SK-N-SH (cell line): Measurements from ENCODE around the gene ZNF546. TPM values are rescaled to one million over a fixed set of nuclear protein-coding genes. Genes with fewer than 3 reads are reported as not detected.

ENCODE experiments used
- CTCF ChIA-PET: fragments of 300-600, 350-600 bp; formaldehyde crosslinking; extraction: SDS; loops from one replicate; lab custom pipeline; 2021; lab: Yijun Ruan, JAX
- POLR2A ChIA-PET: fragments of 350-600 bp; sonication (Branson Sonifier 250); formaldehyde crosslinking; extraction: SDS; loops from one replicate; lab custom pipeline; 2020; ENCODE audit warnings: antibody characterized with exemption, inconsistent platforms; lab: Yijun Ruan, JAX
- DNase-seq: peaks from one replicate; pipeline ENCODE4 v3.0.0; 2012
- H2AFZ ChIP-seq: fragments of 200-600 bp; sonication (generic); 2 replicates; pipeline ENCODE4 v1.8.1; 2016; ENCODE audit warnings: antibody characterized with exemption, mild to moderate bottlenecking, low read depth
- H3F3A ChIP-seq: fragments of 200-600 bp; sonication (generic); replicated peaks from 2 replicates; pipeline ENCODE3; 2016; ENCODE audit warnings: antibody characterized with exemption, mild to moderate bottlenecking; ENCODE audit not compliant: insufficient read depth
- H3K27ac ChIP-seq, 2 experiments: fragments of 200-500 bp in 1 of 2; fragments of 200-600 bp in 1 of 2; sonication (Bioruptor generic) in 1 of 2; sonication (generic), shearing (Covaris generic) in 1 of 2; 2 replicates each; pipeline versions ENCODE4 v1.5.1 to v1.6.1; 2014 to 2016; ENCODE audit warnings: low read depth in 2 of 2, inconsistent platforms in 1 of 2, low read length in 1 of 2, mild to moderate bottlenecking in 1 of 2, mixed read lengths in 1 of 2
- H3K27me3 ChIP-seq: fragments of 200-600 bp; sonication (generic), shearing (Covaris generic); 2 replicates; pipeline ENCODE4 v1.6.1; 2016; ENCODE audit warnings: mixed run types; ENCODE audit not compliant: insufficient read depth
- H3K36me3 ChIP-seq, 2 experiments: fragments of 200-500 bp in 1 of 2; fragments of 200-600 bp in 1 of 2; sonication (Bioruptor generic) in 1 of 2; sonication (generic) in 1 of 2; replicated peaks in 1 of 2; 2 replicates each; pipeline versions ENCODE3 to v1.5.1; 2014 to 2016; ENCODE audit warnings: low read length in 1 of 2, mild to moderate bottlenecking in 1 of 2; ENCODE audit not compliant: insufficient read depth in 2 of 2, control insufficient read depth in 1 of 2
- H3K4me1 ChIP-seq, 2 experiments: fragments of 200-500 bp in 1 of 2; fragments of 200-600 bp in 1 of 2; sonication (Bioruptor generic) in 1 of 2; sonication (generic), shearing (Covaris generic) in 1 of 2; 2 replicates each; pipeline versions ENCODE4 v1.5.1 to v1.6.1; 2014 to 2016; ENCODE audit warnings: low read depth in 1 of 2, low read length in 1 of 2, mixed run types in 1 of 2; ENCODE audit not compliant: insufficient read depth in 2 of 2, control insufficient read depth in 1 of 2
- H3K4me2 ChIP-seq: fragments of 200-600 bp; sonication (generic), shearing (Covaris generic); 2 replicates; pipeline ENCODE4 v1.6.1; 2017; ENCODE audit warnings: mixed run types
- H3K4me3 ChIP-seq, 2 experiments: fragments of 200-500 bp in 1 of 2; fragments of 200-600 bp in 1 of 2; sonication (Bioruptor generic) in 1 of 2; sonication (generic), shearing (Covaris generic) in 1 of 2; 2 replicates each; pipeline versions ENCODE4 v1.5.1 to v1.8.1; 2014 to 2016; ENCODE audit warnings: low read depth in 2 of 2, inconsistent platforms in 1 of 2, low read length in 1 of 2, mild to moderate bottlenecking in 1 of 2, mixed read lengths in 1 of 2, moderate library complexity in 1 of 2
- H3K79me2 ChIP-seq: fragments of 200-600 bp; sonication (generic); 2 replicates; pipeline ENCODE4 v1.8.1; 2017; ENCODE audit warnings: mild to moderate bottlenecking; ENCODE audit not compliant: insufficient read depth
- H3K9ac ChIP-seq: fragments of 200-600 bp; sonication (generic); 2 replicates; pipeline ENCODE4 v1.6.1; 2017; ENCODE audit warnings: mixed run types
- H3K9me2 ChIP-seq: fragments of 200-600 bp; sonication (generic); 2 replicates; pipeline ENCODE4 v1.6.1; 2017; ENCODE audit warnings: mixed run types
- H3K9me3 ChIP-seq: fragments of 200-600 bp; sonication (generic); 2 replicates; pipeline ENCODE4 v1.6.1; 2017; ENCODE audit warnings: mixed run types, mild to moderate bottlenecking, moderate library complexity
- H4K20me1 ChIP-seq: fragments of 200-600 bp; sonication (generic); 2 replicates; pipeline ENCODE4 v1.6.1; 2017; ENCODE audit warnings: mild to moderate bottlenecking, mixed run types; ENCODE audit not compliant: insufficient read depth
- ELF1 ChIP-seq: IDR thresholded peaks from 2 replicates; pipeline ENCODE4 v1.4.0; 2012
- EZH2phosphoT487 ChIP-seq: fragments of 200-600 bp; sonication (generic); IDR thresholded peaks from 2 replicates; pipeline ENCODE4 v1.6.1; 2017; ENCODE audit warnings: low read depth, mixed run types, mild to moderate bottlenecking, antibody characterized with exemption, moderate library complexity, borderline replicate concordance
- FOXJ3 ChIP-seq: sonication (generic); formaldehyde crosslinking; IDR thresholded peaks from 2 replicates; pipeline ENCODE4 v1.5.1; 2020; ENCODE audit warnings: mild to moderate bottlenecking, missing genetic modification reagents
- GABPA ChIP-seq: IDR thresholded peaks from 2 replicates; pipeline ENCODE4 v1.4.0; 2012; ENCODE audit warnings: low read depth, mild to moderate bottlenecking
- GATA2 ChIP-seq: sonication (generic); formaldehyde crosslinking; IDR thresholded peaks from 2 replicates; pipeline ENCODE4 v1.5.0; 2020; ENCODE audit warnings: mild to moderate bottlenecking, missing genetic modification reagents
- JUND ChIP-seq: IDR thresholded peaks from 2 replicates; pipeline ENCODE4 v1.4.0; 2012
- MXI1 ChIP-seq: IDR thresholded peaks from 2 replicates; pipeline ENCODE4 v1.6.1; 2012; ENCODE audit warnings: mild to moderate bottlenecking, low read depth, low read length, improper control_type of control experiment
- NFIC ChIP-seq: IDR thresholded peaks from 2 replicates; pipeline ENCODE4 v1.4.0; 2012; ENCODE audit warnings: borderline replicate concordance
- POLR2AphosphoS5 ChIP-seq: IDR thresholded peaks from 2 replicates; pipeline ENCODE4 v1.6.1; 2012; ENCODE audit warnings: low read depth, low read length
- RAD21 ChIP-seq: IDR thresholded peaks from 2 replicates; pipeline ENCODE4 v1.6.1; 2012; ENCODE audit warnings: mild to moderate bottlenecking, low read length
- REST ChIP-seq: IDR thresholded peaks from 2 replicates; pipeline ENCODE4 v1.6.1; 2012; ENCODE audit warnings: mild to moderate bottlenecking, low read depth, low read length, moderate library complexity
- RXRA ChIP-seq: IDR thresholded peaks from 2 replicates; pipeline ENCODE4 v1.4.0; 2012; ENCODE audit warnings: low read depth, mild to moderate bottlenecking, borderline replicate concordance
- TAF1 ChIP-seq: IDR thresholded peaks from 2 replicates; pipeline ENCODE4 v1.6.1; 2012; ENCODE audit warnings: low read depth, mild to moderate bottlenecking, low read length, moderate library complexity, borderline replicate concordance
- TEAD4 ChIP-seq: IDR thresholded peaks from 2 replicates; pipeline ENCODE4 v1.4.0; 2012; ENCODE audit warnings: mild to moderate bottlenecking, borderline replicate concordance; ENCODE audit not compliant: insufficient read depth
- YY1 ChIP-seq: IDR thresholded peaks from 2 replicates; pipeline ENCODE4 v1.4.0; 2012; ENCODE audit warnings: low read depth, mild to moderate bottlenecking
- WGBS: methylation state at CpG from one replicate; pipeline ENCODE4 v1.1.6; 2017; ENCODE audit warnings: low lambda C conversion rate; 5-methylcytosine and 5-hydroxymethylcytosine counted together
- polyA plus RNA-seq, 3 experiments: library from polyadenylated mRNA; depleted of rRNA; stranded (reverse); fragments of >200 nt; gene quantifications; 2 replicates each; pipeline ENCODE4 v1.2.3, GENCODE V29; 2012
- TF ChIP-seq, protein P1 (sequence below): IDR thresholded peaks from 2 replicates; pipeline ENCODE4 v1.4.0; 2012; ENCODE audit warnings: low read depth, borderline replicate concordance
- TF ChIP-seq, protein P2 (sequence below): IDR thresholded peaks from 2 replicates; pipeline ENCODE4 v1.4.0; 2012; ENCODE audit warnings: low read depth
- TF ChIP-seq, protein P3 (sequence below): fragments of 150-350 bp; IDR thresholded peaks from 2 replicates; pipeline ENCODE4 v1.6.1; 2016; ENCODE audit warnings: mild to moderate bottlenecking, low read depth, low read length

ZNF546 gene
- polyA plus RNA-seq, 1 of the 3 experiments (the other 2 are of a cell fraction) = 0.87 TPM

DNA sequence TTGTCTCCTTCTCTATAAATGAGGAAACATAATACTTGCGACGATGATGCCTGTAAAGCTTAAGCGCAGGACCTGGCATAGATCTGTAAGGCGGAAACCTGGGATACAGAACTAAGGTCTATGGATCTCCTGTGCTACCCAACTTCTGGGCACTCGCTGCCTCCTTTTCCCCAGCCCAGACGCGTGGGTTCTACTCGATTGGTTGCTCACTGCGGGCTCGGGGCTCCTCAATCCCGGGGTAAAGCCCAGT is 26.5 kb upstream of the ZNF546 start:
- H3K27me3 ChIP-seq = no peaks in the 10 kb centered on the region
- peak overlapping the region; percentile 74 for H3K9ac ChIP-seq
- H2AFZ ChIP-seq = peak overlapping the region; percentile 91
- peaks cover 11 to 12% of the 10 kb centered on the region in 2 experiments; a peak in 2 of 4 replicates for H3K4me1 ChIP-seq
- peaks cover 3% of the 10 kb centered on the region for H3F3A ChIP-seq
- peak overlapping the region; percentile 77 for H3K4me2 ChIP-seq
- peak overlapping the region; percentile 70 to 82 for H3K27ac ChIP-seq
- H3K9me3 ChIP-seq = no peaks in the 10 kb centered on the region
- no peaks in the 10 kb centered on the region for H4K20me1 ChIP-seq
- ChIA-PET POLR2A (interaction anchor here (0.9 to 1.6 kb wide), 8 partner anchors 8 to 136 kb away, joined by 3 to 6 read pairs (median 4); partner anchors contain the start of genes DYRK1B, FBL, ZNF780A and ZNF780B), CTCF (interaction anchor here (0.6 to 3.0 kb wide), 20 partner anchors 9 to 452 kb away, joined by 3 to 19 read pairs (median 4); partner anchors contain the start of genes DYRK1B and ZNF780B)
- H3K4me3 ChIP-seq = peak overlapping the region; percentile 71 to 98
- no peaks in the 10 kb centered on the region for H3K9me2 ChIP-seq
- peaks cover 31% of the 10 kb centered on the region for H3K79me2 ChIP-seq
- H3K36me3 ChIP-seq = peaks cover 23 to 26% of the 10 kb centered on the region in 2 experiments
- DNase-seq = no peak
- TF ChIP-seq YY1 (0 out of 2 replicates have a peak, but pooled peaks have one; percentile 0), POLR2AphosphoS5 (no peak)
- 5% methylated on average over 11 of the region's 11 CpGs for WGBS

DNA sequence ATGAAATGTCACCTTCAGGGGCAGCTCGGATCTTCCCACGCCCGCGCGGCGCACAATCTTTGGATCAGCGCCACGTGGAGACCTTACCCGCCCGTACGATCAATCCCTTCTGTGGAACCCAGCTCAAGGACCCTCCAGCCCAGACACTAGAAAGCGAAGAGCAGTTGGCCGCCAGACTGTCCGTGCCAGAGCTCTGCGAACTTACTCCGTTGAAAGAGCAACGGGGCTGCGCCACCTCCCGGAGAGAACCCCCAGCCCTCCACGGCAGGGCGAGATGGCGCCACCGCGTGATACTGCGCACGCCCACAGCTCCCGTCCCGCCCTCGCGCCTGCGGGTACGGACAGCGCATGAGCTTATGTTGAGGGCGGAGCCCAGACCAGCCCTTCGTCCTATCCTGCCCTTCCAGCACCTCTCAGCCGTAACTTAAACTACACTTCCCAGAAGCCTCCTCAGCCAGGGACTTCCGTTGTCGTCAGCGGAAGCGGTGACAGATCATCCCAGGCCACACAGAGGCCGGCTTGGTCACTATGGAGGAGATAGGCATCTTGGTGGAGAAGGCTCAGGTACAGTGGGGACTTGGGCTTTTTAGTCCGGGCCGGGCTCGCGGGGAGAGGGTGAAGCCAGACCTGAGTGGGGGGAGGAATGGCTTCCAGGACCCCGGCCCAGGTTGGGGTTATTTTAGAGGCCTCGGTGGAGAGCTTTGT is 26.0 kb upstream of the ZNF546 start, which contains the start of gene PSMC4:
Gene PSMC4 (plus strand): TSS at position 491 of the 705 bp plus-strand sequence. CDS start 38 bp downstream, at position 529.
- DNase-seq = peak; percentile 96
- peak within 1 kb of the TSS; percentile 91 for H2AFZ ChIP-seq
- peaks cover 27 to 30% of the 10 kb centered on the region in 2 experiments for H3K36me3 ChIP-seq
- H3K9ac ChIP-seq = peak within 1 kb of the TSS; percentile 93
- H3K79me2 ChIP-seq = peaks cover 36% of the 10 kb centered on the region
- H3K9me3 ChIP-seq = no peaks in the 10 kb centered on the region
- no peaks in the 10 kb centered on the region for H4K20me1 ChIP-seq
- peaks cover 3% of the 10 kb centered on the region for H3F3A ChIP-seq
- peaks cover 11 to 12% of the 10 kb centered on the region in 2 experiments; a peak in 2 of 4 replicates for H3K4me1 ChIP-seq
- no peaks in the 10 kb centered on the region for H3K9me2 ChIP-seq
- peak within 1 kb of the TSS; percentile 95 for H3K4me2 ChIP-seq
- ChIA-PET CTCF (interaction anchor here (0.6 to 3.0 kb wide), 23 partner anchors 9 to 451 kb away, joined by 3 to 19 read pairs (median 3); partner anchors contain the start of genes DYRK1B and ZNF780B), POLR2A (interaction anchor here (0.9 to 1.6 kb wide), 8 partner anchors 8 to 137 kb away, joined by 3 to 6 read pairs (median 4); partner anchors contain the start of genes DYRK1B, FBL, ZNF780A and ZNF780B)
- H3K27me3 ChIP-seq = no peaks in the 10 kb centered on the region
- peak within 1 kb of the TSS; percentile 71 to 98 for H3K4me3 ChIP-seq
- WGBS = 0% methylated on average over 16 of the region's 47 CpGs
- peak within 1 kb of the TSS; percentile 70 to 82 for H3K27ac ChIP-seq
- no peak for TF ChIP-seq RXRA
- TF ChIP-seq TAF1 = peak; percentile 67
- TF ChIP-seq, protein P1, sequence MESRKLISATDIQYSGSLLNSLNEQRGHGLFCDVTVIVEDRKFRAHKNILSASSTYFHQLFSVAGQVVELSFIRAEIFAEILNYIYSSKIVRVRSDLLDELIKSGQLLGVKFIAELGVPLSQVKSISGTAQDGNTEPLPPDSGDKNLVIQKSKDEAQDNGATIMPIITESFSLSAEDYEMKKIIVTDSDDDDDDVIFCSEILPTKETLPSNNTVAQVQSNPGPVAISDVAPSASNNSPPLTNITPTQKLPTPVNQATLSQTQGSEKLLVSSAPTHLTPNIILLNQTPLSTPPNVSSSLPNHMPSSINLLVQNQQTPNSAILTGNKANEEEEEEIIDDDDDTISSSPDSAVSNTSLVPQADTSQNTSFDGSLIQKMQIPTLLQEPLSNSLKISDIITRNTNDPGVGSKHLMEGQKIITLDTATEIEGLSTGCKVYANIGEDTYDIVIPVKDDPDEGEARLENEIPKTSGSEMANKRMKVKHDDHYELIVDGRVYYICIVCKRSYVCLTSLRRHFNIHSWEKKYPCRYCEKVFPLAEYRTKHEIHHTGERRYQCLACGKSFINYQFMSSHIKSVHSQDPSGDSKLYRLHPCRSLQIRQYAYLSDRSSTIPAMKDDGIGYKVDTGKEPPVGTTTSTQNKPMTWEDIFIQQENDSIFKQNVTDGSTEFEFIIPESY = no peak
- TF ChIP-seq, protein P2, sequence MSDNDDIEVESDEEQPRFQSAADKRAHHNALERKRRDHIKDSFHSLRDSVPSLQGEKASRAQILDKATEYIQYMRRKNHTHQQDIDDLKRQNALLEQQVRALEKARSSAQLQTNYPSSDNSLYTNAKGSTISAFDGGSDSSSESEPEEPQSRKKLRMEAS = peak; percentile 90
- TF ChIP-seq MXI1 = peak; percentile 86
- peak; percentile 85 for TF ChIP-seq ELF1
- TF ChIP-seq GABPA = peak; percentile 97
- TF ChIP-seq TEAD4 = no peak
- peak; percentile 73 for TF ChIP-seq RAD21
- TF ChIP-seq REST = 0 out of 2 replicates have a peak, but pooled peaks have one; percentile 2
- no peak for TF ChIP-seq JUND
- TF ChIP-seq, protein P3, sequence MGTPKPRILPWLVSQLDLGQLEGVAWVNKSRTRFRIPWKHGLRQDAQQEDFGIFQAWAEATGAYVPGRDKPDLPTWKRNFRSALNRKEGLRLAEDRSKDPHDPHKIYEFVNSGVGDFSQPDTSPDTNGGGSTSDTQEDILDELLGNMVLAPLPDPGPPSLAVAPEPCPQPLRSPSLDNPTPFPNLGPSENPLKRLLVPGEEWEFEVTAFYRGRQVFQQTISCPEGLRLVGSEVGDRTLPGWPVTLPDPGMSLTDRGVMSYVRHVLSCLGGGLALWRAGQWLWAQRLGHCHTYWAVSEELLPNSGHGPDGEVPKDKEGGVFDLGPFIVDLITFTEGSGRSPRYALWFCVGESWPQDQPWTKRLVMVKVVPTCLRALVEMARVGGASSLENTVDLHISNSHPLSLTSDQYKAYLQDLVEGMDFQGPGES = no peak
- peak; percentile 28; the same call in 1 of the 2 replicates for TF ChIP-seq NFIC
- TF ChIP-seq EZH2phosphoT487 = no peak
- TF ChIP-seq FOXJ3 (CRISPR knock-in tag) = no peak
- TF ChIP-seq GATA2 (CRISPR knock-in tag) = peak; percentile 90
